Activated T-cell treated with anti-CD3 and anti-CD28 coated beads, Interleukin-2, amount 50 U/mL, for 48 hours (primary cell): ENCODE data around the gene STRIP1.
"Not testable (repeated sequence)": the region's sequence is repeated elsewhere in the genome, so short reads cannot be mapped to it uniquely, and the experiment has no call there.

Experiments
- DNase-seq, 2 experiments: peaks; one replicate each; pipeline ENCODE4 v3.0.0-alpha.2; 2020

Gene STRIP1

GRCh38 chr1:110011527-110012041, 22.8 kb upstream of the STRIP1 start:
- DNase-seq, result peak in 1 of 2 experiments; percentile 29

- DNase-seq, result no peak
Observed at GRCh38 chr1:110012100-110012780, 22.2 kb upstream of the STRIP1 start.

- DNase-seq, result no peak
Observed at GRCh38 chr1:110017792-110018191, 16.6 kb upstream of the STRIP1 start.

GRCh38 chr1:110018396-110018795, 16.0 kb upstream of the STRIP1 start:
- DNase-seq, result no peak

GRCh38 chr1:110019770-110020169, 14.7 kb upstream of the STRIP1 start:
- no peak for DNase-seq

- no peak for DNase-seq
Observed at GRCh38 chr1:110021285-110021684, 13.1 kb upstream of the STRIP1 start.

- no peak for DNase-seq
Observed at GRCh38 chr1:110024613-110025012, 9.8 kb upstream of the STRIP1 start.

- not testable (repeated sequence) for DNase-seq
Observed at GRCh38 chr1:110030687-110031086, 3.7 kb upstream of the STRIP1 start.

- no peak for DNase-seq
Observed at GRCh38 chr1:110032327-110032726, 2.1 kb upstream of the STRIP1 start.

- no peak for DNase-seq
Observed at GRCh38 chr1:110033421-110033820, 1.0 kb upstream of the STRIP1 start.

- DNase-seq, result no peak
Observed at GRCh38 chr1:110034040-110034450, 379 bp upstream of the STRIP1 start.

GRCh38 chr1:110035236-110035752, 870 bp downstream of the STRIP1 start:
- DNase-seq, result no peak

GRCh38 chr1:110038271-110038670, 3.8 kb downstream of the STRIP1 start:
- no peak for DNase-seq

- no peak for DNase-seq
Observed at GRCh38 chr1:110039641-110040040, 5.2 kb downstream of the STRIP1 start.

GRCh38 chr1:110040548-110040947, 6.1 kb downstream of the STRIP1 start:
- DNase-seq, result peak; percentile 38 to 62

- no peak for DNase-seq
Observed at GRCh38 chr1:110043016-110043415, 8.6 kb downstream of the STRIP1 start.

GRCh38 chr1:110047463-110047862, 13.0 kb downstream of the STRIP1 start:
- no peak for DNase-seq

GRCh38 chr1:110048240-110048639, 13.8 kb downstream of the STRIP1 start:
- DNase-seq, result no peak

GRCh38 chr1:110048923-110049601, 14.6 kb downstream of the STRIP1 start:
- no peak for DNase-seq

- DNase-seq, result no peak
Observed at GRCh38 chr1:110049801-110050601, 15.6 kb downstream of the STRIP1 start.

GRCh38 chr1:110050602-110051261, 16.3 kb downstream of the STRIP1 start:
- no peak for DNase-seq

GRCh38 chr1:110051262-110051648, 16.8 kb downstream of the STRIP1 start:
- DNase-seq, result no peak
